LNCAP (cell line): ENCODE results near the gene TGFBRAP1.
A peak's percentile ranks its signal among the peaks of the same experiment; 100 is the strongest.

ENCODE experiments used
- TF ChIP-seq, protein P1 (sequence below): fragments of 450-650 bp; IDR thresholded peaks from 2 replicates; pipeline ENCODE4 v1.5.1; 2017; ENCODE audit warnings: mild to moderate bottlenecking

Gene TGFBRAP1

DNA sequence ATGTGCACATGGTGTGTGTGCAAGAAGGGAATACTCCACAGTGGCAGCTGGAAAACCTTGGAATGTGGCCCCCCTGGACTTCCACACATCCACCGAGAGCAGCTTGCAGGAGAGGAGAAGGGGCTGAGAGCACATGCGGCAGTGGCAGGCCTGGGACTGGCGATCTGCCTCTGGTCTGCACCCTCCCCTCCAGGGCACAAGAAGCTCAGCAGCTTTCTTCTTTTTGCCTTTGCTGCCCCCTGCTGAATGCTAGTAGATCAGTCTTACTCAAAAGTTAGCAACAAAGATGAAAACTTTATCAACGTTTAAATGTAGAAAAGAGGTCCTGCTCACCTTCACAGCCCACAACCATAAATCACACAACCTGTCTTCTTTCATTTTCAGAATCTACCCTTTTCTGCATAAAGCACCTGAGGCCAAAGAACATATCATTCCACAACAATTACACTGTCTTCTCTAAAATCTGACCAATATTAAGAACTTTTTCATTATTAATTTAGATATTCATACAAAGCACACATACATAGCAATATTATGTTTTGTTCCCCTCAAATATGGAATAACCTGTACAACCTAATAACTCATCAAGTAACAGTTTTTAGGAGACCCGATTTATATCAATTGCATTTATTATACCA, 34.6 kb downstream of the TGFBRAP1 start:
- TF ChIP-seq, protein P1, sequence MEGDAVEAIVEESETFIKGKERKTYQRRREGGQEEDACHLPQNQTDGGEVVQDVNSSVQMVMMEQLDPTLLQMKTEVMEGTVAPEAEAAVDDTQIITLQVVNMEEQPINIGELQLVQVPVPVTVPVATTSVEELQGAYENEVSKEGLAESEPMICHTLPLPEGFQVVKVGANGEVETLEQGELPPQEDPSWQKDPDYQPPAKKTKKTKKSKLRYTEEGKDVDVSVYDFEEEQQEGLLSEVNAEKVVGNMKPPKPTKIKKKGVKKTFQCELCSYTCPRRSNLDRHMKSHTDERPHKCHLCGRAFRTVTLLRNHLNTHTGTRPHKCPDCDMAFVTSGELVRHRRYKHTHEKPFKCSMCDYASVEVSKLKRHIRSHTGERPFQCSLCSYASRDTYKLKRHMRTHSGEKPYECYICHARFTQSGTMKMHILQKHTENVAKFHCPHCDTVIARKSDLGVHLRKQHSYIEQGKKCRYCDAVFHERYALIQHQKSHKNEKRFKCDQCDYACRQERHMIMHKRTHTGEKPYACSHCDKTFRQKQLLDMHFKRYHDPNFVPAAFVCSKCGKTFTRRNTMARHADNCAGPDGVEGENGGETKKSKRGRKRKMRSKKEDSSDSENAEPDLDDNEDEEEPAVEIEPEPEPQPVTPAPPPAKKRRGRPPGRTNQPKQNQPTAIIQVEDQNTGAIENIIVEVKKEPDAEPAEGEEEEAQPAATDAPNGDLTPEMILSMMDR, result peak; percentile 52

DNA sequence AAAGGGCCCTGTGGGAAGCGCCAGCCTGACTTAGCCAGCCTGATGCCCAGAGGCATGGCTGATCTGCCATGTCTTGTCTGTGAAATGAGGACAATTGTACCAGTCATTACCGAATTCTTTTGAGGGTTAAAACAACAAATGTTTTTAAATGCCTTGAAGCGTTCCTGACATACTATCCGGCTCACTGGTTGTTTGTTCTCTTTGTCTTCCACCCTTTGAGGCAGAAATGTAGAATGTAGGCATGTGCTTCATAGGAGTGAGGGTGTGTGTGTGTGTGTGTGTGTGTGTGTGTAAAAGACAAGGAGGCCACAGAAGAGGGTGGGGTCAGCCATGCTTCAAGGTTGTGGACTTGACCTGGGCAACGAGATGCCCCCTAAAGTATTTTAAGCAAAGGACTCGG, 35.5 kb downstream of the TGFBRAP1 start:
- TF ChIP-seq, protein P1, result no peak

DNA sequence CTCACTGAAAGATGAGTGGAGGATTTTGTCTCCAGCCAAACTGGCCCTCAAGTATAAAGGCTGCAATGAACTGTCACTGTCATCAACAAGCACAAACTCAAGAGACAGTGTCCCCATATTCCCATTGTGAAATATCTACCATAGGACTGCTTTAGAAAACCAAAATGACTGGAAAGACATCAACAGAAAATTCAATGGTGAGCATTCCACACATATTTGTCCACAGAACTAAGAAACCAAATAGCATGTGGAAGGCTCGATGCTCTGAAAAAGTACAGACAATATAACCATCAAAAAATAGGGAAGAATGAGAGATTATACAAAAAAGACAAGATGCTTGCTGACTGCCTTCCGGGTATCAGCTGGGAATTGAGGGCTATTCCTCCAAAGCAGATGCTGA, 37.6 kb downstream of the TGFBRAP1 start:
- TF ChIP-seq, protein P1, result no peak

DNA sequence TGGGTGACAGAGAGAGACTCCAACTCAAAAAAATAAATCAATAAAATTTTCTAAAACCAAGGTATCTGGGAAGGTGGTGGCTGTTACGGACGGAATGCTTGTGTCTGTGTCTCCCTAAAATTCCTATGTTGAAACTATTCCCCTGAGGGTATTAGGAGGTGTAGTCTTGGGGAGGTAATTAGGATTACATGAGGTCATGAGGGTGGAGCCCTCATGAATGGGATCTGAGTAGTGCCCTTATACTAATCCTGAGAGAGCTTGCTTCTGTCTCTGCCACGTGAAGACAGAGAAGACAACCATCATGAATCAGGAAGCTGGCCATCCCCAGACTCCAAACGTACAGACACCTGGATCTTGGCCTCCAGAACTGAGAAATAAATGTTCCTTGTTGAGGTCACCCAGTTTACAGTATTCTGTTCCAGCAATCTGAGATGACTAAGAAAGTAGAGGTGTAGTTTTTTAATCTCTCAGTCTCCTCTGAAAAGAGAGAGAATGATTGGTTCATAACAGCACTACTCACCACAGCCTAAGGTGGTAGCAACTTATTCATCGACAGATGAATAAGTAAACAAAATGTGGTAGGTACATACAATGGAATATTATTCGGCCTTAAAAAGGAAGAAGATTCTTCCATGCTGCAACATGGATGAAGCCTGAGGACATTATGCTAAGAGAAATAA, 38.4 kb downstream of the TGFBRAP1 start:
- TF ChIP-seq, protein P1, result no peak

DNA sequence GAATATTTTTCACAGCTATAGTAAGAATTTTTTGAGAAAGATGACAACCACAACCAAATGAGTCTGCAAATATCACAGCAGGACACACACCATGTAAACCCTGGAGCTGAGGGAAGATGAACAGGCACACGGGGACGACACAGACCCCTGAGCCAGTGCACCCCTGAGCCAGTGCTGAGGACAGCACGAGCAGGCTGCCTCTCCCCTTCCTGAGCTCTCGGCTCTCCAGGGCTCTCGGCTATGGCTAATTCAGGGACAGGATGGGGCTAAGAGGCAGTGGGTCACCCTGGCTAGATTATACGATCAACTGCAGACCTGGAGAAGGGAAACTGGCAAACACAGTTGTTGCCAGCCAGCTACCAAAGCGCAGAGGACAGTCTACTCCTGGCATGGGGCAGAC, 41.4 kb downstream of the TGFBRAP1 start:
- TF ChIP-seq, protein P1, result no peak

DNA sequence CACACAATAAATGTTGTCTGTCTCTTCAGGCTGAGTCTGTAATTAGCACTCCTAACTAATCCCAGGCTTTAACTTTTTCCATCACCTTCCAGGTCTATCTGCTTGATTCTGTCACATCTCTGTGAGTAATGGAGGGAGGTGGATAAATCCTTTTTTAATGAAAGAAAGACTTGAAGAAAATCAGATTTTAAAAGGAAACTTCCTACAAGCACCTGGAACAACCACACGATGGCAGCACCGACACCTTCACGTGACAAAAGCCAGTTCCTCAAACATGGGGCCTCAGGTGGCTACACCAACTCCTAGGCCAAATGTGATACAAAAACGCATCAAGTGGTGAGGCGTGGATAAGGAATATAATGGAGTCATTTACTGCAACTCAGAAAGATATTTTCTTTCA, 41.8 kb downstream of the TGFBRAP1 start:
- TF ChIP-seq, protein P1, result peak; percentile 52

DNA sequence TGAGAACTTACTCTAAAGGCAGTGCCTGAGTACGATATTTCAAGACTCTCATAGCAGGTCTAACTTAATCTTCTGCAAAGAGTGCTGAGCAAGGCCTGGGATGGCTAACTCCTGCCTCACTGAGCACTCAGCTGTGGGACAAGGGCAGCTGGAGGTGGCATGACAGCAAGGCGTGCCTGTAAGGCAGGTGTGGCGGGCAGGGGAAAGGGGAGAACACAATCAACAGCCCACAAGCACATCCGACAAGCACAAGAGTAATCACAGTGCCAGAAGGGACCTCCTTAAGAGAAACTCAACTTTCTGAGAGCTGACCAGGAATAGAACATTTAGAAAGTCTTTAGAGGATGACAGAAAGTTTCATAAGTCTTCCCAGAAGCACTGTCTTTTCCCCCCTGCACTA, 46.0 kb downstream of the TGFBRAP1 start:
- TF ChIP-seq, protein P1, result no peak

DNA sequence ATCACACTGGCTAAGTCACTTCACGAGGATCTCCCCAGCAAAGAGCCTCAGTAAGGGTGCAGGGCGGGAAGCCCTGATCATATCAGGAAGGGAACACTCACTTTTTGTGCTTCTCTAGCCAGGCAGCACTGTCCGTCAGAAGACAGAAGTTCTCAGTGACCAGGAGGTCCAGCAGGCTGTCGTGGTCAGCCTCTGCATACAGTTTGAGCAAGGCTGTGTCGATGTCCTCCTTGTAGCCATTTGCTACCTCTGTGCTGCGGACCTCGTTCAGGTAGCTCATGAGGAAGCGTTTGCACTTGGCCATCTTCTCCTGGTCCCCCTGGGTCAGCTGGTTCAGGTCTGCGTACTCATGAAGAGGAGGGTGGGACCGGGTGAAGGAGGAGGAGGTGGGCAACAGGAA, 49.3 kb downstream of the TGFBRAP1 start:
- TF ChIP-seq, protein P1, result no peak
